Cerebellar cortex (tissue), 1 donor: ENCODE results near the gene TMEM270.
"Not testable (repeated sequence)": the region's sequence is repeated elsewhere in the genome, so short reads cannot be mapped to it uniquely, and the experiment has no call there.

Experiments used
- DNase-seq: peaks from one replicate; pipeline ENCODE4 v3.0.0-alpha.2; 2015; ENCODE audit warnings: low spot score

Gene TMEM270

GRCh38 chr7:73832806-73833205 is 28.2 kb upstream of the TMEM270 start:
- no peak for DNase-seq

- DNase-seq = no peak
These were observed 27.6 kb upstream of the TMEM270 start for GRCh38 chr7:73833251-73833919.

DNA sequence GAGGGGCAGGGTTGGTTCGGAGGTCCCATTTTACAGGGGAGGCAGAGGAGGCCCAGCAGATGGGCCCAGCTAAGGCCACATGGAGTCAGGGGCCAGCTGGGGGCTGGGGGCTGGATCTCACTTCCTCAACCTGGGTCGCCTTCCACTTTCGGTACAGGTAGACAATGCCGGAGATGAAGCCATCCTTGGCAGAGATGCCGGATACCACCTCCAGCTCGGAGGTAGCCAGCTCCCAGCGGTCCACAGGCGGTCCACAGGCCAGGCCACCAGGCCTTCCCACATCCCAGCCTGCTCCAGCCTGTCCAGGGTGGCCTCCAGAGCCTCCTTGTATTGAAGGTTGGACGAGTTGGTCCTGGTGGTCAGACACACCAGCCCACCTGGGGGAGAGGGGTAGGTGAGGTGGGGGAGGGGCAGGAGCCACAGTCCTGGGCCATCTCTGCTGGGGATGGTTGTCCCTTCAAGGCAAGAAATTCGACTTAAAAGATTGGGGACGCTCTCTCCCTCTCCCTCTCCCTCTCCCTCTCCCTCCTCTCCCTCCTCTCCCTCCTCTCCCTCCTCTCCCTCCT is 26.2 kb upstream of the TMEM270 start:
- DNase-seq = no peak

DNA sequence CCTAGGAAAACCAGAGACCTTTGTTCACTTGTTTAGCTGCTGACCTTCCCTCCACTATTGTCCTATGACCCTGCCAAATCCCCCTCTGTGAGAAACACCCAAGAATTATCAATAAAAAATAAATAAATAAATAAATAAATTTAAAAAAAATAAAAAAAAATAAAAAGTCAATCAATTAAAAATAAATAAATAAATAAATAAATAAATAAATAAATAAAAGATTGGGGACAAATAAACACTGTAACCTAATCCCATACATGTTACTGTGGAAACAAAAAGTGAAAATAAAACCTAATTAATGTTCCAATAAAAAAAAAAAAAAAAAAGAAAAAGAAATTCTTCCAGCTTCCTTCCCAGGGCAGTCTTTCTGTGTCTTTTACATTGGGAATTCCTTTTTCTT is 23.8 kb upstream of the TMEM270 start:
- DNase-seq = not testable (repeated sequence)

DNA sequence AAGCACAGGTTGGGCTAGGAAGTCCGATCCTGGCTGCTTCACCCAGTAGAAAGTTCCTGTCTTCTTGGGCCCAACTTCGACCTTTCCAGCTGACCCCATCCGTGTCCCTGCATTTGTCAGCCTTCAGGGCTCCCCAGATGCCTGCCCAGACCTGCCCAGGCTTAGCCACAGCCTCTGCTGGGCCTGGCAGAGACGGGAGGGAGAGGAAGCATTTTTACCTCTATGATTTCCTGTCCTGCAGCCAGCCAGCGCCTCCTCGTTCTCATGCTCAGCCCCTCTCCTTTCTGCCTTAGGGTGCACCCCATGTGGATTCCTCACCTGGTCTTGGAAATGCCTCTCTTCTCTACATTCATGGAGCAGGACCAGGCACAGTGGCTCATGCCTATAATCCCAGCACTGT is 22.3 kb upstream of the TMEM270 start:
- DNase-seq = no peak

DNA sequence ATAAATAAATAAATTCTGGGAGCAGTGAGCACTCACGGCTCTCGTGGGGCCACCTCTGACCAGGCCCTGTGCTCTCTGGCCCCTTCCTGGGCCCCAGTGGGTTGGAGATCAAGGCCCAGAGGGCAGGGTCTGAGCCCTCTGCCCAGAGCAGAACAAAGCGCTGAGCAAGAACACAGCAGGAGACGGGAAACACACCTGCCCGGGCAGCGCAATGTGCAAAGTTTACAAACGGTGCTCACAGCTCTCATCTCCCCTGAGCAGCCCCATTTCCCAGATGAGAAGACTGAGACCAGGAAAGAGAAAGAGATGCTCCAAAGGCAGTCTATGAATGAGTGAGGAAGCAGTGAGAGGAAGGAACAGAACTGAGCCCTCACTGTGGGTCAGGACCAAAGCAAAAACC is 21.7 kb upstream of the TMEM270 start:
- DNase-seq = no peak

GRCh38 chr7:73839743-73840714 is 20.9 kb upstream of the TMEM270 start:
- DNase-seq = no peak

GRCh38 chr7:73840715-73841379 is 20.1 kb upstream of the TMEM270 start:
- no peak for DNase-seq

DNA sequence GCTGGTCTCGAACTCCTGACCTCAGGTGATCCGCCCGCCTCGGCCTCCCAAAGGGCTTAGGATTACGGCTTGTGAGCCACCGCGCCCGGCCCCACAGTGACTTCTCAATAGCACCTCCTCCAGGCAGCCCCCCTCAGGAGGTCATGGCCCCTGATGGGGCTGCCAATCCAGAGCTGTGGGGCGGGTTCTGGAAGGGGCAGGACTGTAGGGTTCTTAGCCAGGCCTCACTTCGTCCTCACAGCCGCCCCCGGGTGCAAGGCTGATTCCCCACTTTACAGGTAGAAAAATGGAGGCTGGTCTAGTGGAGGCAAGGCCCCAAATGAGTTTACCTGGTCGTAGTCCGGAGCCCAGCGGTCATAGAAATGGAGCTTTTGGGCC is 19.3 kb upstream of the TMEM270 start:
- DNase-seq = no peak

DNA sequence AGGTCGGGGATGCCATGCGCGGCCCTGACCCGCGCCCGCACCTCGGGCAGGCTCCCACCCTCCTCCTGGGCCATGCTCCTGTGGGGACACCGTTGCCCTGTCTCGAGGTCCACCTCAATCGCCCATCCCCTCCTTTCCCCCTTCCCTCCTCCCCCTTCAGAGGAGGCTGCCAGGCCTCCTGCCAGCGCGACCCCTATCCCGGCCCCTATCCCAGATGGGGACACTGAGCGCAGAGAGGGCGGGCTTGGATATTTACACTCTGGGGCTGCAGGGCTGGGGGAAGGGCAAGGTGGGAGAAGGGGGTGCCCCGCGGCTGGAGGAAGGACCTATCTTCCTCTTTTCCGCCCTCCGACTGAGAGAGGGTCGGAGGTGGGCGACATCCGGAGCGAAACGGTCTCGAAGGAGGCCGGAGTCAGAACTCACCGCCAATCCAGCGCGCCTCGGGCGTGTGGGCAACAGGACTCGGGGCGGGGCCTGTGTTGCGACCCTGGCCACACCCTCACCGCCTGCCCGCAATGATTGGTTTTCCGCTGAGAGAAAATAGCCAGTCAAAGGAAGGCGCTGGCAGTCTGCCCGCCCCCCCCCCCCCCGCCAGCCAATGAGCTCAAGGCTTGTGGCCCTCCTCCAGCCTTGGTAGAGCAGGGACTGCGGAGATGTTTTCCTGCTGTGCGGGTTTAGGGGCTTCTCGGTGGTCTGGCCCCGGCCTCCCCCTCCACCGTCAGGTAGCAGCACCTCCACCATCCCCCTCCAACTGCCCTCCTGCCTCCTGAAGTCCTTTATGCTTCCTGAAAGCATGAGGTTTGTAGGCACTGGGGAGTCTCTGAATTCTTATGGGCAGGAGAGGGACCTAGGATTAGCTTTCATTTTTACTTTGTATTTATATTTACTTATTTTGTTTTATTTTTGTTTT is 18.6 kb upstream of the TMEM270 start, which contains the start of gene METTL27:
Gene METTL27, minus strand, starts transcription at position 450 of the 910 bp plus-strand sequence. Its CDS starts 376 bp downstream, at position 74.
- peak; percentile 95 for DNase-seq

DNA sequence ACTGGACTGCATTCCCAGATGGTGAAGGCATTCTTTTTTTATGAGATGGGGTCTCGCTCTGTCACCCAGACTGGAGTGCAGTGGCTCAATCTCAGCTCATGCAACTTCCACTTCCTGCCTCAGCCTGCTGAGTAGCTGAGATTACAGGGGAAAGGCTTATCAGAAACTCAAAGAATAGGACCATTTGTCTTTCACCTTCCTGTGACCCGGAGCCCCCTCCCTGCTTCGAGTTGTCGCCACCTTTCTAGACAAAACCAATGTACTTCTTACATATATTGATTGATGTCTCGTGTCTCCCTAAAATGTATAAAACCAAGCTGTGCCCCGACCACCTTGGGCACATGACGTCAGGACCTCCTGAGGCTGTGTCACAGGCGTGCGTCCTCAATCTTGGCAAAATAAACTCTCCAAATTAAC is 16.8 kb upstream of the TMEM270 start:
- no peak for DNase-seq

DNA sequence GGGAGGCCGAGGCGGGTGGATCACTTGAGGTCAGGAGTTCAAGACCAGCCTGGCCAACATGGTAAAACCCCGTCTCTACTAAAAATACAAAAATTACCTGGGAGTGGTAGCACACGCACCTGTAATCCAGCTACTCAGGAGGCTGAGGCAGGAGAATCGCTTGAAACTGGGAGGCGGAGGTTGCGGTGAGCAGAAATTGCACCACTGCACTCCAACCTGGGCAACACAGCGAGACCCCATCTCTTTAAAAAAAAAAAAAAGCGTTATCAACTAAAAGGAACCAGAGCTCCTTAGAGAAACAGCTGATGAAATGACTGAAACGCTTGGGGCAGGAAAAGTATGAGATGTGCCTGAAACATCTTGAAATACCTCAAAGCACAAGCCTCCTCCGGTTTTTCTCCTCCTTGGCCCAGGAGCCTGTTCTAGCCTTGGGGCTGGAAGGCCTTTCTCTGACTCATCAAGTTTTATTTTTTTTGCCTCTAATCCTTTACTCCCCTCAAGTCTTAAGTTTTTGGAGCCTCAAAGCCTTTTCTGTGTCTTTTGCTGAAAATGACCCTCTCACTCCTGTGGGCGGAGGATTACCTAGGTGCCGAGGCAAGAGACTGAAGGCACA is 16.0 kb upstream of the TMEM270 start:
- DNase-seq = no peak

DNA sequence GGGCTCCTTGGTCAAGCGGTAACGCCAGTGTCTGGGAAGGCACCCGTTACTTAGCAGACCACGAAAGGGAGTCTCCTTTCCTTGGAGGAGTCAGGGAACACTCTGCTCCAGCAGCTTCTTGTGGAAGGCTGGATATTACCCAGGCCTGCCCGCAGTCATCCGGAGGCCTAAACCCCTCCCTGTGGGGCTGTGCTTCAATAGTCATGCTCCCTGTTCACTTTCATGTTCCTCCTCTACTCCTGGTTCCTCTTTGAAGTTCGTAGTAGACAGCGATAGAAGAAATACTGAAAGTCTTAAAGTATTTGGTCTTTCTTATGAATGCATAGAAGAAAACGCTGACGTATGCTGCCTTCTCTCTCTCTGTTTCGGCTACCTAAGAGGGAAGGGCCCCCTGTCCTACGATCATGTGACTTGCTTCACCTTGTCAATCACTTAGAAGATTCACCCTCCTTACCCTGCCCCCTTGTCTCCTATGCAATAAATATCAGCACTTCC is 15.2 kb upstream of the TMEM270 start:
- not testable (repeated sequence) for DNase-seq

GRCh38 chr7:73847941-73848723 is 12.8 kb upstream of the TMEM270 start:
- no peak for DNase-seq

DNA sequence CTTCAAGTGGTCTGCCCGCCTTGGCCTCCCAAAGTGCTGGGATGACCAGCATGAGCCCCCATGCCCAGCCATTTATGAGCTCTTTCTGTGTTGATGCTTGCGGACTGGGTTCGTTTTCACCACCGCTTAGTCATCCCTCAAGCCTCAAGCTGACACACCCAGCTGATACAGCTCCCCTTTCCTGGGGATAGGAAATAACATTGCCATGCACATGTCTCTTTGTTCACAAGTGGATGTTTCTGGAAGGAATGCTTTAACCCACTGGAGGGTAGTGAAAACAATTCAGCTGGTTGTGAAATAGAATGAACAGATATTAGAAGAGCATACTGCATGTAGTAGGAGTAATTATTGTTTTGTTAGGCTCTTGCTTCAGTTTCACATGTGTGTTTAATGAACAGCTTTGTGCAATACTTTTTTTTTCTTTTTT is 10.2 kb upstream of the TMEM270 start:
- no peak for DNase-seq

GRCh38 chr7:73851410-73852338 is 9.3 kb upstream of the TMEM270 start:
- DNase-seq = no peak

- no peak for DNase-seq
These were observed 8.5 kb upstream of the TMEM270 start for GRCh38 chr7:73852500-73852899.

GRCh38 chr7:73856941-73857340 is 4.0 kb upstream of the TMEM270 start:
- no peak for DNase-seq

- no peak for DNase-seq
These were observed 2.2 kb upstream of the TMEM270 start for GRCh38 chr7:73858807-73859206.
